WTC11 (cell line): Measurements from ENCODE around the gene DAG1. TPM values are rescaled to one million over a fixed set of nuclear protein-coding genes. Genes with fewer than 3 reads are reported as not detected.

Experiments
- ATAC-seq: fragments of 200-7000 bp; cut with Tn5 transposase; 2 replicates; pipeline ENCODE4 v1.10.0; 2021; ENCODE audit warnings: mild to moderate bottlenecking, moderate library complexity
- CTCF ChIA-PET: fragments of 300-600 bp; sonication (Branson Sonifier 250); formaldehyde crosslinking; loops from one replicate; lab custom pipeline; 2021; ENCODE audit warnings: antibody characterized with exemption; lab: Charles Lee
- POLR2A ChIA-PET: fragments of 350-600 bp; sonication (Branson Sonifier 250); formaldehyde crosslinking; loops from one replicate; lab custom pipeline; 2021; ENCODE audit warnings: antibody characterized with exemption; lab: Charles Lee
- DNase-seq: peaks from one replicate; pipeline ENCODE4 v3.0.0; 2021; ENCODE audit warnings: low spot score
- H3K27ac Mint-ChIP-seq: 2 replicates; pipeline ENCODE4 v1.8.0; 2021; ENCODE audit warnings: mixed read lengths
- H3K27me3 Mint-ChIP-seq: 2 replicates; pipeline ENCODE4 v1.8.0; 2021; ENCODE audit warnings: low read depth, mild to moderate bottlenecking, moderate library complexity, mixed read lengths
- H3K36me3 Mint-ChIP-seq: 2 replicates; pipeline ENCODE4 v1.8.0; 2021; ENCODE audit warnings: mixed read lengths
- H3K4me1 Mint-ChIP-seq: 2 replicates; pipeline ENCODE4 v1.8.0; 2022; ENCODE audit warnings: mixed read lengths
- H3K4me3 Mint-ChIP-seq: 2 replicates; pipeline ENCODE4 v1.8.0; 2021; ENCODE audit warnings: mild to moderate bottlenecking, moderate library complexity, mixed read lengths
- H3K9me3 Mint-ChIP-seq: 2 replicates; pipeline ENCODE4 v1.8.0; 2021; ENCODE audit warnings: mixed read lengths
- CREM ChIP-seq: sonication (generic); formaldehyde crosslinking; IDR thresholded peaks from 2 replicates; pipeline ENCODE4 v1.8.1; 2022; ENCODE audit warnings: mild to moderate bottlenecking, missing genetic modification reagents, moderate library complexity
- FOXK1 ChIP-seq: sonication (generic); formaldehyde crosslinking; IDR thresholded peaks from 2 replicates; pipeline ENCODE4 v1.8.0; 2022; ENCODE audit warnings: mild to moderate bottlenecking, moderate library complexity, missing genetic modification reagents
- GRHL2 ChIP-seq: fragments of 250-450 bp; sonication (Bioruptor Pico); IDR thresholded peaks from 2 replicates; pipeline ENCODE4 v1.8.0; 2022; ENCODE audit warnings: mild to moderate bottlenecking, moderate library complexity; ENCODE audit not compliant: insufficient replicate concordance, severe bottlenecking
- MXD4 ChIP-seq: fragments of 250-450 bp; sonication (Bioruptor Pico); IDR thresholded peaks from 2 replicates; pipeline ENCODE4 v1.8.0; 2021; ENCODE audit warnings: mild to moderate bottlenecking, moderate library complexity, borderline replicate concordance
- NR1H2 ChIP-seq: sonication (generic); formaldehyde crosslinking; IDR thresholded peaks from 2 replicates; pipeline ENCODE4 v1.9.0; 2021; ENCODE audit warnings: mild to moderate bottlenecking, moderate library complexity, missing genetic modification reagents
- SP1 ChIP-seq: sonication (generic); formaldehyde crosslinking; conservative IDR thresholded peaks from 2 replicates; pipeline ENCODE4 v1.8.1; 2022; ENCODE audit warnings: missing genetic modification reagents
- ZBTB21 ChIP-seq: sonication (generic); formaldehyde crosslinking; IDR thresholded peaks from 2 replicates; pipeline ENCODE4 v1.8.1; 2023; ENCODE audit warnings: mild to moderate bottlenecking, missing genetic modification reagents, borderline replicate concordance
- ZNF219 ChIP-seq: sonication (generic); formaldehyde crosslinking; IDR thresholded peaks from 2 replicates; pipeline ENCODE4 v1.8.0; 2023; ENCODE audit warnings: missing genetic modification reagents, mild to moderate bottlenecking, borderline replicate concordance
- ZNF671 ChIP-seq: fragments of 250-450 bp; sonication (Bioruptor Pico); IDR thresholded peaks from 2 replicates; pipeline ENCODE4 v1.8.0; 2021; ENCODE audit warnings: mild to moderate bottlenecking
- total RNA-seq: library from RNA; stranded (reverse); gene quantifications from 3 replicates; pipeline ENCODE4 v1.2.3, GENCODE V29; 2021
- TF ChIP-seq, protein P1 (sequence below): sonication (generic); formaldehyde crosslinking; IDR thresholded peaks from 2 replicates; pipeline ENCODE4 v1.8.0; 2023; ENCODE audit warnings: missing genetic modification reagents, mild to moderate bottlenecking, borderline replicate concordance
- TF ChIP-seq, protein P2 (sequence below): sonication (generic); formaldehyde crosslinking; conservative IDR thresholded peaks from 2 replicates; pipeline ENCODE4 v1.8.1; 2022; ENCODE audit warnings: mild to moderate bottlenecking, missing genetic modification reagents
- TF ChIP-seq, protein P3 (sequence below): sonication (generic); formaldehyde crosslinking; IDR thresholded peaks from 2 replicates; pipeline ENCODE4 v1.8.0; 2022; ENCODE audit warnings: mild to moderate bottlenecking, missing genetic modification reagents
- TF ChIP-seq, protein P4 (sequence below): sonication (generic); formaldehyde crosslinking; IDR thresholded peaks from 2 replicates; pipeline ENCODE4 v1.8.0; 2023; ENCODE audit warnings: mild to moderate bottlenecking, missing genetic modification reagents
- TF ChIP-seq, protein P5 (sequence below): sonication (generic); formaldehyde crosslinking; IDR thresholded peaks from 2 replicates; pipeline ENCODE4 v1.8.1; 2023; ENCODE audit warnings: mild to moderate bottlenecking, missing genetic modification reagents, moderate library complexity
- TF ChIP-seq, protein P6 (sequence below): sonication (generic); formaldehyde crosslinking; IDR thresholded peaks from 2 replicates; pipeline ENCODE4 v1.8.1; 2023; ENCODE audit warnings: mild to moderate bottlenecking, moderate library complexity, missing genetic modification reagents
- TF ChIP-seq, protein P7 (sequence below): fragments of 250-450 bp; sonication (Bioruptor Pico); IDR thresholded peaks from 2 replicates; pipeline ENCODE4 v1.9.0; 2021; ENCODE audit warnings: mild to moderate bottlenecking
- TF ChIP-seq, protein P8 (sequence below): sonication (generic); formaldehyde crosslinking; IDR thresholded peaks from 2 replicates; pipeline ENCODE4 v1.8.1; 2022; ENCODE audit warnings: missing genetic modification reagents, borderline replicate concordance

Gene DAG1
- total RNA-seq, 1 experiment from 2014 or later, result 115 TPM

DNA sequence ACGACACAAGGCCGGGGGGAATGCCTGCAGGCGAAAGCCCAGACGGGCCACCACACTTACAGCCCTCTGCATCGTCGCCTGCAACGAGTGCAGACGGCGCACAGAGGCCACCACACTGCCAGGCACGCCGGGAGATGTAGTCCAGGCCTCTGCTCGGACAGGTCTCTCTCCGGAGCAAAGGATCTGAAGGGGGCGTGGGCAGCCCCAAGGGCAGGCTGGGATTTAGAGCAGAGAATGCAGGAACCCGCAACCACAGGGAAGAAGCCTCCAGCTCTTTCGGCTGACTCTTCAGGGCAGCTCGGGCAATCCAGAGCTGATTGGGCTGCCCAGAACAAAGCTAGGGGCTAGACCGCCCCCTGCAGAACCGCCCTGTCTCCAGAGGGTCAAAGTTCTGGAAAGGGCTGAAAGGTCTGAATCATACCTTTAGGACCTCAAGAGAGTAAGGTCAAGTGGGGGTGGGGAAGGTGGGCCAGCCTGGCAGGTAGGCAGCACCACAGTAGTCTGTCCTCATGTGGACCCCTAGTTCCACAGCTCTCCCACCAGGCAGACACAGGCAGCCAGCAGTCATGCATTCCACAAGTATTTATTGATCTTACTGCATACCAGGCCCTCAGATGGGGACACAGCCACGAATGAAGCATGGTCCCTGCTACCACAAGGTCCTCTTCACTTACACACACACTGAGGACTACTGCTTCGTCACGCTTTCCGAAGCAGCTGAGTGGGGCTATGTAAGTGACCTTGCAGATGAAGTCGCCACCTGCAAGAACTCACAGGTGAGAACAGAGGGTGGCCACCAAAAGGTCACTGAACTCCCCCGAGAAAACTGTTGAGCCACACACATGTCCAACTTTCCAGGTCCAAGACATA is 47.5 kb upstream of the DAG1 start, which contains the start of gene AMT:
AMT (minus strand) TSS at position 95 of the 870 bp plus-strand sequence; CDS start at position 72, 23 bp downstream.
- TF ChIP-seq FOXK1 (CRISPR knock-in tag) (0 out of 2 replicates have a peak, but pooled peaks have one; percentile 48), MXD4 (no peak), GRHL2 (CRISPR knock-in tag) (no peak), SP1 (CRISPR knock-in tag) (peak; percentile 83), ZBTB21 (peak; percentile 36; the same call in 1 of the 2 replicates), ZNF671 (CRISPR knock-in tag) (no peak), CREM (peak; percentile 82; the same call in 1 of the 2 replicates)
- TF ChIP-seq, protein P1, sequence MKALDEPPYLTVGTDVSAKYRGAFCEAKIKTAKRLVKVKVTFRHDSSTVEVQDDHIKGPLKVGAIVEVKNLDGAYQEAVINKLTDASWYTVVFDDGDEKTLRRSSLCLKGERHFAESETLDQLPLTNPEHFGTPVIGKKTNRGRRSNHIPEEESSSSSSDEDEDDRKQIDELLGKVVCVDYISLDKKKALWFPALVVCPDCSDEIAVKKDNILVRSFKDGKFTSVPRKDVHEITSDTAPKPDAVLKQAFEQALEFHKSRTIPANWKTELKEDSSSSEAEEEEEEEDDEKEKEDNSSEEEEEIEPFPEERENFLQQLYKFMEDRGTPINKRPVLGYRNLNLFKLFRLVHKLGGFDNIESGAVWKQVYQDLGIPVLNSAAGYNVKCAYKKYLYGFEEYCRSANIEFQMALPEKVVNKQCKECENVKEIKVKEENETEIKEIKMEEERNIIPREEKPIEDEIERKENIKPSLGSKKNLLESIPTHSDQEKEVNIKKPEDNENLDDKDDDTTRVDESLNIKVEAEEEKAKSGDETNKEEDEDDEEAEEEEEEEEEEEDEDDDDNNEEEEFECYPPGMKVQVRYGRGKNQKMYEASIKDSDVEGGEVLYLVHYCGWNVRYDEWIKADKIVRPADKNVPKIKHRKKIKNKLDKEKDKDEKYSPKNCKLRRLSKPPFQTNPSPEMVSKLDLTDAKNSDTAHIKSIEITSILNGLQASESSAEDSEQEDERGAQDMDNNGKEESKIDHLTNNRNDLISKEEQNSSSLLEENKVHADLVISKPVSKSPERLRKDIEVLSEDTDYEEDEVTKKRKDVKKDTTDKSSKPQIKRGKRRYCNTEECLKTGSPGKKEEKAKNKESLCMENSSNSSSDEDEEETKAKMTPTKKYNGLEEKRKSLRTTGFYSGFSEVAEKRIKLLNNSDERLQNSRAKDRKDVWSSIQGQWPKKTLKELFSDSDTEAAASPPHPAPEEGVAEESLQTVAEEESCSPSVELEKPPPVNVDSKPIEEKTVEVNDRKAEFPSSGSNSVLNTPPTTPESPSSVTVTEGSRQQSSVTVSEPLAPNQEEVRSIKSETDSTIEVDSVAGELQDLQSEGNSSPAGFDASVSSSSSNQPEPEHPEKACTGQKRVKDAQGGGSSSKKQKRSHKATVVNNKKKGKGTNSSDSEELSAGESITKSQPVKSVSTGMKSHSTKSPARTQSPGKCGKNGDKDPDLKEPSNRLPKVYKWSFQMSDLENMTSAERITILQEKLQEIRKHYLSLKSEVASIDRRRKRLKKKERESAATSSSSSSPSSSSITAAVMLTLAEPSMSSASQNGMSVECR (CRISPR knock-in tag), result 0 out of 2 replicates have a peak, but pooled peaks have one; percentile 52
- TF ChIP-seq, protein P2, sequence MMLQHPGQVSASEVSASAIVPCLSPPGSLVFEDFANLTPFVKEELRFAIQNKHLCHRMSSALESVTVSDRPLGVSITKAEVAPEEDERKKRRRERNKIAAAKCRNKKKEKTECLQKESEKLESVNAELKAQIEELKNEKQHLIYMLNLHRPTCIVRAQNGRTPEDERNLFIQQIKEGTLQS, result no peak
- TF ChIP-seq, protein P3, sequence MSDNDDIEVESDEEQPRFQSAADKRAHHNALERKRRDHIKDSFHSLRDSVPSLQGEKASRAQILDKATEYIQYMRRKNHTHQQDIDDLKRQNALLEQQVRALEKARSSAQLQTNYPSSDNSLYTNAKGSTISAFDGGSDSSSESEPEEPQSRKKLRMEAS (CRISPR knock-in tag), result peak; percentile 83
- TF ChIP-seq, protein P4, sequence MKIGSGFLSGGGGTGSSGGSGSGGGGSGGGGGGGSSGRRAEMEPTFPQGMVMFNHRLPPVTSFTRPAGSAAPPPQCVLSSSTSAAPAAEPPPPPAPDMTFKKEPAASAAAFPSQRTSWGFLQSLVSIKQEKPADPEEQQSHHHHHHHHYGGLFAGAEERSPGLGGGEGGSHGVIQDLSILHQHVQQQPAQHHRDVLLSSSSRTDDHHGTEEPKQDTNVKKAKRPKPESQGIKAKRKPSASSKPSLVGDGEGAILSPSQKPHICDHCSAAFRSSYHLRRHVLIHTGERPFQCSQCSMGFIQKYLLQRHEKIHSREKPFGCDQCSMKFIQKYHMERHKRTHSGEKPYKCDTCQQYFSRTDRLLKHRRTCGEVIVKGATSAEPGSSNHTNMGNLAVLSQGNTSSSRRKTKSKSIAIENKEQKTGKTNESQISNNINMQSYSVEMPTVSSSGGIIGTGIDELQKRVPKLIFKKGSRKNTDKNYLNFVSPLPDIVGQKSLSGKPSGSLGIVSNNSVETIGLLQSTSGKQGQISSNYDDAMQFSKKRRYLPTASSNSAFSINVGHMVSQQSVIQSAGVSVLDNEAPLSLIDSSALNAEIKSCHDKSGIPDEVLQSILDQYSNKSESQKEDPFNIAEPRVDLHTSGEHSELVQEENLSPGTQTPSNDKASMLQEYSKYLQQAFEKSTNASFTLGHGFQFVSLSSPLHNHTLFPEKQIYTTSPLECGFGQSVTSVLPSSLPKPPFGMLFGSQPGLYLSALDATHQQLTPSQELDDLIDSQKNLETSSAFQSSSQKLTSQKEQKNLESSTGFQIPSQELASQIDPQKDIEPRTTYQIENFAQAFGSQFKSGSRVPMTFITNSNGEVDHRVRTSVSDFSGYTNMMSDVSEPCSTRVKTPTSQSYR (CRISPR knock-in tag), result peak; percentile 37; the same call in 1 of the 2 replicates
- TF ChIP-seq, protein P5, sequence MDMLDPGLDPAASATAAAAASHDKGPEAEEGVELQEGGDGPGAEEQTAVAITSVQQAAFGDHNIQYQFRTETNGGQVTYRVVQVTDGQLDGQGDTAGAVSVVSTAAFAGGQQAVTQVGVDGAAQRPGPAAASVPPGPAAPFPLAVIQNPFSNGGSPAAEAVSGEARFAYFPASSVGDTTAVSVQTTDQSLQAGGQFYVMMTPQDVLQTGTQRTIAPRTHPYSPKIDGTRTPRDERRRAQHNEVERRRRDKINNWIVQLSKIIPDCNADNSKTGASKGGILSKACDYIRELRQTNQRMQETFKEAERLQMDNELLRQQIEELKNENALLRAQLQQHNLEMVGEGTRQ (CRISPR knock-in tag), result peak; percentile 24; the same call in 1 of the 2 replicates
- TF ChIP-seq, all 79 proteins: peak for 8
- H3K36me3 Mint-ChIP-seq, result peaks cover 7% of the 10 kb centered on the region; the same call in 1 of the 2 replicates
- peak within 1 kb of the TSS; percentile 96 for H3K4me3 Mint-ChIP-seq
- H3K27ac Mint-ChIP-seq, result peak within 1 kb of the TSS; percentile 94
- H3K27me3 Mint-ChIP-seq, result no peaks in the 10 kb centered on the region
- POLR2A ChIA-PET, result interaction anchor here (0.7 to 1.0 kb wide), 3 partner anchors 11 to 168 kb away, joined by 3 to 5 read pairs (median 4); partner anchors contain the start of gene RHOA
- peak; percentile 92 for DNase-seq
- CTCF ChIA-PET, result interaction anchor here (0.6 to 2.0 kb wide), 9 partner anchors 10 to 329 kb away, joined by 3 to 7 read pairs (median 3); partner anchors contain the start of genes KLHDC8B, QRICH1, RHOA and TCTA
- no peaks in the 10 kb centered on the region for H3K9me3 Mint-ChIP-seq
- H3K4me1 Mint-ChIP-seq, result peaks cover 21% of the 10 kb centered on the region
- peak; percentile 98 for ATAC-seq

DNA sequence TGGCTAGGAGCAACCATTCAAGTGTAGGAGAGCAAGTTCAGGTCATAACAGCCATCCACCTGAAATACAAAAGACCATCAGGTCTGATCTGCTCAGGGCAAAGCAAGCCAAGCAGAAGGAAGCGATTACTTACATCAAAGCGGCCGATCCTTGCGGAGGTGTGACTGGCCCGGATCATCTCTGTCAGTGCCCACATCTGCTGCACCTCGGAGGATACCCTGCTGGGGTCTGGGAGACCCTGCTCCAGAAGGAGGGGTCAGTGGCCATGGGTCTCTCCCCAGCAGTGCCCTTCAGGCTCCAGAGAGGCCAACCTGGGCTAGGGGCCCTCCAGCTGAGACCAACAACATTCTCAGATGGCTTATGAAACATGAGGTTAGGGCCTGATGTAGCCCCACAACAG is 45.3 kb upstream of the DAG1 start:
- no peak for ATAC-seq
- H3K27ac Mint-ChIP-seq, result no peak overlapping the region
- no peaks in the 10 kb centered on the region for H3K9me3 Mint-ChIP-seq
- H3K36me3 Mint-ChIP-seq, result peaks cover 4% of the 10 kb centered on the region; the same call in 1 of the 2 replicates
- CTCF ChIA-PET, result no interaction called here
- DNase-seq, result no peak
- H3K4me1 Mint-ChIP-seq, result peaks cover 21% of the 10 kb centered on the region
- no peaks in the 10 kb centered on the region for H3K27me3 Mint-ChIP-seq
- H3K4me3 Mint-ChIP-seq, result no peak overlapping the region
- TF ChIP-seq ZNF219 (CRISPR knock-in tag) (no peak), NR1H2 (CRISPR knock-in tag) (no peak)
- TF ChIP-seq, protein P6, sequence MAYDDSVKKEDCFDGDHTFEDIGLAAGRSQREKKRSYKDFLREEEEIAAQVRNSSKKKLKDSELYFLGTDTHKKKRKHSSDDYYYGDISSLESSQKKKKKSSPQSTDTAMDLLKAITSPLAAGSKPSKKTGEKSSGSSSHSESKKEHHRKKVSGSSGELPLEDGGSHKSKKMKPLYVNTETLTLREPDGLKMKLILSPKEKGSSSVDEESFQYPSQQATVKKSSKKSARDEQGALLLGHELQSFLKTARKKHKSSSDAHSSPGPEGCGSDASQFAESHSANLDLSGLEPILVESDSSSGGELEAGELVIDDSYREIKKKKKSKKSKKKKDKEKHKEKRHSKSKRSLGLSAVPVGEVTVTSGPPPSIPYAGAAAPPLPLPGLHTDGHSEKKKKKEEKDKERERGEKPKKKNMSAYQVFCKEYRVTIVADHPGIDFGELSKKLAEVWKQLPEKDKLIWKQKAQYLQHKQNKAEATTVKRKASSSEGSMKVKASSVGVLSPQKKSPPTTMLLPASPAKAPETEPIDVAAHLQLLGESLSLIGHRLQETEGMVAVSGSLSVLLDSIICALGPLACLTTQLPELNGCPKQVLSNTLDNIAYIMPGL (CRISPR knock-in tag), result no peak
- TF ChIP-seq, protein P7, sequence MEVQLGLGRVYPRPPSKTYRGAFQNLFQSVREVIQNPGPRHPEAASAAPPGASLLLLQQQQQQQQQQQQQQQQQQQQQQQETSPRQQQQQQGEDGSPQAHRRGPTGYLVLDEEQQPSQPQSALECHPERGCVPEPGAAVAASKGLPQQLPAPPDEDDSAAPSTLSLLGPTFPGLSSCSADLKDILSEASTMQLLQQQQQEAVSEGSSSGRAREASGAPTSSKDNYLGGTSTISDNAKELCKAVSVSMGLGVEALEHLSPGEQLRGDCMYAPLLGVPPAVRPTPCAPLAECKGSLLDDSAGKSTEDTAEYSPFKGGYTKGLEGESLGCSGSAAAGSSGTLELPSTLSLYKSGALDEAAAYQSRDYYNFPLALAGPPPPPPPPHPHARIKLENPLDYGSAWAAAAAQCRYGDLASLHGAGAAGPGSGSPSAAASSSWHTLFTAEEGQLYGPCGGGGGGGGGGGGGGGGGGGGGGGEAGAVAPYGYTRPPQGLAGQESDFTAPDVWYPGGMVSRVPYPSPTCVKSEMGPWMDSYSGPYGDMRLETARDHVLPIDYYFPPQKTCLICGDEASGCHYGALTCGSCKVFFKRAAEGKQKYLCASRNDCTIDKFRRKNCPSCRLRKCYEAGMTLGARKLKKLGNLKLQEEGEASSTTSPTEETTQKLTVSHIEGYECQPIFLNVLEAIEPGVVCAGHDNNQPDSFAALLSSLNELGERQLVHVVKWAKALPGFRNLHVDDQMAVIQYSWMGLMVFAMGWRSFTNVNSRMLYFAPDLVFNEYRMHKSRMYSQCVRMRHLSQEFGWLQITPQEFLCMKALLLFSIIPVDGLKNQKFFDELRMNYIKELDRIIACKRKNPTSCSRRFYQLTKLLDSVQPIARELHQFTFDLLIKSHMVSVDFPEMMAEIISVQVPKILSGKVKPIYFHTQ (CRISPR knock-in tag), result no peak
- TF ChIP-seq, protein P8, sequence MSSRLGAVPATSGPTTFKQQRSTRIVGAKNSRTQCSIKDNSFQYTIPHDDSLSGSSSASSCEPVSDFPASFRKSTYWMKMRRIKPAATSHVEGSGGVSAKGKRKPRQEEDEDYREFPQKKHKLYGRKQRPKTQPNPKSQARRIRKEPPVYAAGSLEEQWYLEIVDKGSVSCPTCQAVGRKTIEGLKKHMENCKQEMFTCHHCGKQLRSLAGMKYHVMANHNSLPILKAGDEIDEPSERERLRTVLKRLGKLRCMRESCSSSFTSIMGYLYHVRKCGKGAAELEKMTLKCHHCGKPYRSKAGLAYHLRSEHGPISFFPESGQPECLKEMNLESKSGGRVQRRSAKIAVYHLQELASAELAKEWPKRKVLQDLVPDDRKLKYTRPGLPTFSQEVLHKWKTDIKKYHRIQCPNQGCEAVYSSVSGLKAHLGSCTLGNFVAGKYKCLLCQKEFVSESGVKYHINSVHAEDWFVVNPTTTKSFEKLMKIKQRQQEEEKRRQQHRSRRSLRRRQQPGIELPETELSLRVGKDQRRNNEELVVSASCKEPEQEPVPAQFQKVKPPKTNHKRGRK, result no peak
- TF ChIP-seq, all 79 proteins: peak for 0
- POLR2A ChIA-PET, result no interaction called here
